ENCODE data around the gene SASS6. TPM values are rescaled to one million over a fixed set of nuclear protein-coding genes. Genes with fewer than 3 reads are reported as not detected.

SASS6 gene
- total RNA-seq, 6 experiments from 2014 or later = 2.8 to 4.8 (median 4.2) TPM

- Mint-ChIP-seq H3K27ac (no peak overlapping the region), H3K36me3 (ENCODE audit: low read depth) (no peaks in the 10 kb centered on the region; the same call in 1 of the 2 replicates)
- no peak for TF ChIP-seq CTCF (IDR thresholded peaks at IDR 0.05)
Observed at GRCh38 chr1:100107696-100108095, 25.0 kb downstream of the SASS6 start.

GRCh38 chr1:100101564-100101963 is 31.2 kb downstream of the SASS6 start:
- H3K4me3 Mint-ChIP-seq = no peak overlapping the region
- H3K27me3 Mint-ChIP-seq (ENCODE audit: insufficient read depth) = no peaks in the 10 kb centered on the region
- no peaks in the 10 kb centered on the region for H3K9me3 Mint-ChIP-seq
- no peaks in the 10 kb centered on the region; the same call in 1 of the 2 replicates for H3K36me3 Mint-ChIP-seq (ENCODE audit: low read depth)
- no peak overlapping the region for H3K27ac Mint-ChIP-seq
- no peak for TF ChIP-seq CTCF (IDR thresholded peaks at IDR 0.05)
- DNase-seq = no peak
- H3K4me1 Mint-ChIP-seq (ENCODE audit: low read depth) = peaks cover 14% of the 10 kb centered on the region

More at GRCh38 chr1:100107696-100108095, 25.0 kb downstream of the SASS6 start:
- peaks cover 10% of the 10 kb centered on the region; the same call in 1 of the 2 replicates for H3K4me1 Mint-ChIP-seq (ENCODE audit: low read depth)
- DNase-seq = no peak
- H3K27me3 Mint-ChIP-seq (ENCODE audit: insufficient read depth) = no peaks in the 10 kb centered on the region
- no peak overlapping the region for H3K4me3 Mint-ChIP-seq
- no peaks in the 10 kb centered on the region for H3K9me3 Mint-ChIP-seq

GRCh38 chr1:100100202-100100601 is 32.5 kb downstream of the SASS6 start:
- peaks cover 7% of the 10 kb centered on the region for H3K36me3 Mint-ChIP-seq (ENCODE audit: low read depth)
- peak overlapping the region; percentile 32; the same call in 1 of the 2 replicates for H3K27ac Mint-ChIP-seq
- no peak for TF ChIP-seq CTCF (IDR thresholded peaks at IDR 0.05)
- DNase-seq = peak; percentile 47
- no peaks in the 10 kb centered on the region for H3K27me3 Mint-ChIP-seq (ENCODE audit: insufficient read depth)
- no peak overlapping the region for H3K4me3 Mint-ChIP-seq
- no peaks in the 10 kb centered on the region for H3K9me3 Mint-ChIP-seq
- peaks cover 14% of the 10 kb centered on the region for H3K4me1 Mint-ChIP-seq (ENCODE audit: low read depth)

GRCh38 chr1:100090471-100090870 is 42.3 kb downstream of the SASS6 start:
- no peaks in the 10 kb centered on the region for H3K4me1 Mint-ChIP-seq (ENCODE audit: low read depth)
- H3K27me3 Mint-ChIP-seq (ENCODE audit: insufficient read depth) = no peaks in the 10 kb centered on the region
- H3K4me3 Mint-ChIP-seq = no peak overlapping the region
- no peak for TF ChIP-seq CTCF (IDR thresholded peaks at IDR 0.05)
- H3K36me3 Mint-ChIP-seq (ENCODE audit: low read depth) = no peaks in the 10 kb centered on the region
- no peak for DNase-seq
- no peaks in the 10 kb centered on the region for H3K9me3 Mint-ChIP-seq
- H3K27ac Mint-ChIP-seq = no peak overlapping the region

- H3K27ac Mint-ChIP-seq = no peak overlapping the region
- H3K9me3 Mint-ChIP-seq = no peaks in the 10 kb centered on the region
- H3K27me3 Mint-ChIP-seq (ENCODE audit: insufficient read depth) = no peaks in the 10 kb centered on the region
- no peaks in the 10 kb centered on the region for H3K36me3 Mint-ChIP-seq (ENCODE audit: low read depth)
- no peaks in the 10 kb centered on the region for H3K4me1 Mint-ChIP-seq (ENCODE audit: low read depth)
- DNase-seq = no peak
- TF ChIP-seq CTCF (IDR thresholded peaks at IDR 0.05) = no peak
- H3K4me3 Mint-ChIP-seq = no peak overlapping the region
Observed at GRCh38 chr1:100089082-100089481, 43.6 kb downstream of the SASS6 start.

GRCh38 chr1:100087396-100087795 is 45.3 kb downstream of the SASS6 start:
- Mint-ChIP-seq H3K27me3 (ENCODE audit: insufficient read depth) (no peaks in the 10 kb centered on the region), H3K9me3 (no peaks in the 10 kb centered on the region), H3K27ac (no peak overlapping the region), H3K4me3 (no peak overlapping the region), H3K4me1 (ENCODE audit: low read depth) (no peaks in the 10 kb centered on the region), H3K36me3 (ENCODE audit: low read depth) (no peaks in the 10 kb centered on the region)
- no peak for TF ChIP-seq CTCF (IDR thresholded peaks at IDR 0.05)
- no peak for DNase-seq
